ENCODE data around the gene MYADM. TPM values are rescaled to one million over a fixed set of nuclear protein-coding genes. Genes with fewer than 3 reads are reported as not detected.

The MYADM gene
- total RNA-seq, 1 experiment from 2014 or later = 34.1 TPM

- peak; percentile 14 to 32 for DNase-seq
- Histone ChIP-seq H3K36me3 (no peaks in the 10 kb centered on the region), H3K9me3 (replicated peaks) (no peaks in the 10 kb centered on the region), H3K27ac (no peak overlapping the region), H3K4me3 (no peak overlapping the region), H3K4me1 (no peaks in the 10 kb centered on the region), H3K27me3 (peaks cover 16% of the 10 kb centered on the region; the same call in 1 of the 2 replicates)
Observed at GRCh38 chr19:53908106-53908934, 40.6 kb downstream of the MYADM start.

GRCh38 chr19:53908935-53909415, 41.3 kb downstream of the MYADM start, which contains the start of gene CACNG7:
Gene CACNG7, plus strand, starts transcription at chr19:53909278. Its CDS starts 3,554 bp downstream, at chr19:53912832.
- Histone ChIP-seq H3K4me1 (no peaks in the 10 kb centered on the region), H3K4me3 (no peak within 1 kb of the TSS), H3K27ac (no peak within 1 kb of the TSS), H3K27me3 (peaks cover 16% of the 10 kb centered on the region; the same call in 1 of the 2 replicates), H3K36me3 (no peaks in the 10 kb centered on the region), H3K9me3 (replicated peaks) (no peaks in the 10 kb centered on the region)
- no peak for DNase-seq

GRCh38 chr19:53909471-53910169, 41.9 kb downstream of the MYADM start:
- Histone ChIP-seq H3K4me1 (no peaks in the 10 kb centered on the region), H3K36me3 (no peaks in the 10 kb centered on the region), H3K27ac (no peak overlapping the region), H3K9me3 (replicated peaks) (no peaks in the 10 kb centered on the region), H3K4me3 (no peak overlapping the region), H3K27me3 (peaks cover 16% of the 10 kb centered on the region; the same call in 1 of the 2 replicates)
- no peak for DNase-seq

- no peaks in the 10 kb centered on the region for H3K4me1 ChIP-seq
- H3K27ac ChIP-seq = no peak overlapping the region
- peaks cover 16% of the 10 kb centered on the region; the same call in 1 of the 2 replicates for H3K27me3 ChIP-seq
- no peak overlapping the region for H3K4me3 ChIP-seq
- H3K36me3 ChIP-seq = no peaks in the 10 kb centered on the region
- H3K9me3 ChIP-seq (replicated peaks) = no peaks in the 10 kb centered on the region
- DNase-seq = no peak
Observed at GRCh38 chr19:53910170-53910518, 42.5 kb downstream of the MYADM start.

- no peak overlapping the region for H3K27ac ChIP-seq
- DNase-seq = no peak
- peaks cover 8% of the 10 kb centered on the region; the same call in 1 of the 2 replicates for H3K27me3 ChIP-seq
- H3K36me3 ChIP-seq = no peaks in the 10 kb centered on the region
- H3K4me1 ChIP-seq = no peaks in the 10 kb centered on the region
- no peaks in the 10 kb centered on the region for H3K9me3 ChIP-seq (replicated peaks)
- H3K4me3 ChIP-seq = no peak overlapping the region
Observed at GRCh38 chr19:53912653-53913052, 45.0 kb downstream of the MYADM start.

- no peaks in the 10 kb centered on the region for H3K27me3 ChIP-seq
- H3K9me3 ChIP-seq (replicated peaks) = no peaks in the 10 kb centered on the region
- no peaks in the 10 kb centered on the region for H3K36me3 ChIP-seq
- no peaks in the 10 kb centered on the region for H3K4me1 ChIP-seq
- no peak for DNase-seq
- no peak overlapping the region for H3K27ac ChIP-seq
- H3K4me3 ChIP-seq = no peak overlapping the region
Observed at GRCh38 chr19:53915000-53915399, 47.3 kb downstream of the MYADM start.

- Histone ChIP-seq H3K4me3 (no peak overlapping the region), H3K27ac (no peak overlapping the region)
- no peak for DNase-seq
Observed at GRCh38 chr19:53916004-53916403, 48.3 kb downstream of the MYADM start.

GRCh38 chr19:53917356-53917755, 49.7 kb downstream of the MYADM start:
- no peaks in the 10 kb centered on the region for H3K27me3 ChIP-seq
- H3K36me3 ChIP-seq = no peaks in the 10 kb centered on the region
- H3K4me3 ChIP-seq = no peak overlapping the region
- DNase-seq = no peak
- H3K4me1 ChIP-seq = no peaks in the 10 kb centered on the region
- H3K9me3 ChIP-seq (replicated peaks) = no peaks in the 10 kb centered on the region
- no peak overlapping the region for H3K27ac ChIP-seq

More at GRCh38 chr19:53916004-53916403, 48.3 kb downstream of the MYADM start:
- H3K9me3 ChIP-seq (replicated peaks) = no peaks in the 10 kb centered on the region
- H3K36me3 ChIP-seq = no peaks in the 10 kb centered on the region
- no peaks in the 10 kb centered on the region for H3K4me1 ChIP-seq
- H3K27me3 ChIP-seq = no peaks in the 10 kb centered on the region

Other genes starting within 250 kb of the MYADM start
- not detected in 2 replicates for gene DPRX, start 235.9 kb upstream of the MYADM start, total RNA-seq (2014; rRNA removed; shearing (Covaris generic))
- gene NLRP12, start 43.6 kb upstream of the MYADM start, total RNA-seq (2014; rRNA removed; shearing (Covaris generic)) = not detected in 2 replicates
- gene PRKCG, start 14.3 kb downstream of the MYADM start, total RNA-seq (2014; rRNA removed; shearing (Covaris generic)) = 0.06 TPM in 1 of 2 replicates, not detected in the other
- not detected in 2 replicates for gene CACNG7, start 41.4 kb downstream of the MYADM start, total RNA-seq (2014; rRNA removed; shearing (Covaris generic))
- not detected in 2 replicates for gene CACNG8, start 95.1 kb downstream of the MYADM start, total RNA-seq (2014; rRNA removed; shearing (Covaris generic))
- gene CACNG6, start 123.8 kb downstream of the MYADM start, total RNA-seq (2014; rRNA removed; shearing (Covaris generic)) = 0.76 and 2.0 TPM in 2 replicates
- gene VSTM1, start 196.0 kb downstream of the MYADM start, total RNA-seq (2014; rRNA removed; shearing (Covaris generic)) = not detected in 2 replicates
- not detected in 2 replicates for gene TARM1, start 213.5 kb downstream of the MYADM start, total RNA-seq (2014; rRNA removed; shearing (Covaris generic))
- gene OSCAR, start 232.9 kb downstream of the MYADM start, total RNA-seq (2014; rRNA removed; shearing (Covaris generic)) = 0.26 TPM in 1 of 2 replicates, not detected in the other
- gene NDUFA3, start 235.0 kb downstream of the MYADM start, total RNA-seq (2014; rRNA removed; shearing (Covaris generic)) = 40.4 and 62.0 TPM in 2 replicates
- gene TFPT, start 247.8 kb downstream of the MYADM start, total RNA-seq (2014; rRNA removed; shearing (Covaris generic)) = 10.0 and 10.3 TPM in 2 replicates
- 65.6 and 67.3 TPM in 2 replicates for gene PRPF31, start 247.9 kb downstream of the MYADM start, total RNA-seq (2014; rRNA removed; shearing (Covaris generic))